Neural crest cell (in vitro differentiated cells): ENCODE measurements around the gene TMEM158. TPM values are rescaled to one million over a fixed set of nuclear protein-coding genes. Genes with fewer than 3 reads are reported as not detected.

ENCODE experiments used
- DNase-seq: peaks from one replicate; pipeline ENCODE4 v3.0.0; 2021; ENCODE audit warnings: low read depth, mixed read lengths, low spot score
- H3K27ac Mint-ChIP-seq: one replicate; pipeline ENCODE4 v1.8.0; 2021; ENCODE audit warnings: mild to moderate bottlenecking, mixed read lengths; ENCODE audit not compliant: unreplicated experiment
- H3K27me3 Mint-ChIP-seq: 2 replicates; pipeline ENCODE4 v1.8.0; 2021; ENCODE audit warnings: low read depth, mild to moderate bottlenecking, mixed read lengths
- H3K36me3 Mint-ChIP-seq: 2 replicates; pipeline ENCODE4 v1.8.0; 2021; ENCODE audit warnings: low read depth, mild to moderate bottlenecking, mixed read lengths
- H3K4me1 Mint-ChIP-seq: 2 replicates; pipeline ENCODE4 v1.8.0; 2021; ENCODE audit warnings: mixed read lengths
- H3K4me3 Mint-ChIP-seq: one replicate; pipeline ENCODE4 v1.8.0; 2021; ENCODE audit warnings: mild to moderate bottlenecking, mixed read lengths
- H3K9me3 Mint-ChIP-seq: 2 replicates; pipeline ENCODE4 v1.8.0; 2021; ENCODE audit warnings: mixed read lengths
- CTCF ChIP-seq: fragments of 200-600 bp; sonication (generic); conservative IDR thresholded peaks from 2 replicates; pipeline ENCODE4 v1.5.0; 2021; ENCODE audit warnings: antibody characterized with exemption, mild to moderate bottlenecking
- total RNA-seq: library from RNA; stranded (reverse); gene quantifications from 2 replicates; pipeline ENCODE4 v1.2.1, GENCODE V29; 2021

The TMEM158 gene
- total RNA-seq, 1 donor from 2014 or later = 10.7 TPM

DNA sequence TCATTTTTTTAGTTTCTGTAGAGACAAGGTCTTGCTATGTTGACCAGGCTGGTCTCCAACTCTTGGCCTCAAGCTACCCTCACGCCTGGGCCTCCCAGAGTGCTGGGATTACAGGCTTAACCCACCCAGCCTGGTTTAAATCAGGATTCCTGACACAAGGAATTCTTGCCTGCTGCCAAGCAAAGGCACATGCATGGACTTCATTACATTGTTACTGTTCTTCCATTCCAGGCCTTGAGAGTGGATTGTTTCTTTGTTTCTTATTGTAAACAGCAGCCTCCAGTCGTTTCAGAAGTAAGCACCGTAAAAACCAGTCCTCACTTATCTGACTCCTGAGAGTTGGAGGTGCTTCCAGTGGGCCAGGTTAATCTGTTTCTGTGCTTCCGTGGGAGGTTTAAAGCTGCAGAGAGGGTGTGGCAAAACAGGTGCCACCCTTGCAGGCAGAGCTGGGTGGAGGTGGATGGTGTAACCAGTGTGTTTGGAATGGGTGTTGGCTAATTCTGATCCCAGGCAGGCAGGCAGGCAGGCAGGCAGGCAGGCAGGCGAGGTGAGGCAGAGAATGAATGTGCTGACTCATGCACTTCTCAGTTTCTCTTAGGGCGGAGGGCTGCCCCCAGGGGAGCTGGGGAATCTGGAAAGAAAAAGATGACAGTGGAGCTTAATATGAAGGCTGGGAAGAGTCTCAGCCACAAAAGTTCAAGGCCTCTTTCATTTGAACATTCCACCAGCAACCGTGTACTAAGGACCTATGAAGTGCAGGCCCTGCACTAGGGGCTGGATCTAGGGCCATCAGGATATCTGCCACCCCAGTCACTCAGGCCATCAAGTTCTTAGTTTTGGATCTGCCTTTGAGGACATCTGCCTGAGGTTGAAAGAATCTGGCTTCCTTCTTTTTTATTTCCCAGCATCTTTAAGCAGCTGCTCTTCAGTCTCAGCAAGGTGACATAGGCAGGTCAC lies 42.9 kb downstream of the TMEM158 start:
- H3K36me3 Mint-ChIP-seq = no peaks in the 10 kb centered on the region
- no peak for DNase-seq
- H3K27ac Mint-ChIP-seq = peak overlapping the region; percentile 19
- no peaks in the 10 kb centered on the region for H3K27me3 Mint-ChIP-seq
- H3K9me3 Mint-ChIP-seq = no peaks in the 10 kb centered on the region
- TF ChIP-seq CTCF = no peak
- peaks cover 5% of the 10 kb centered on the region for H3K4me1 Mint-ChIP-seq
- no peak overlapping the region for H3K4me3 Mint-ChIP-seq

DNA sequence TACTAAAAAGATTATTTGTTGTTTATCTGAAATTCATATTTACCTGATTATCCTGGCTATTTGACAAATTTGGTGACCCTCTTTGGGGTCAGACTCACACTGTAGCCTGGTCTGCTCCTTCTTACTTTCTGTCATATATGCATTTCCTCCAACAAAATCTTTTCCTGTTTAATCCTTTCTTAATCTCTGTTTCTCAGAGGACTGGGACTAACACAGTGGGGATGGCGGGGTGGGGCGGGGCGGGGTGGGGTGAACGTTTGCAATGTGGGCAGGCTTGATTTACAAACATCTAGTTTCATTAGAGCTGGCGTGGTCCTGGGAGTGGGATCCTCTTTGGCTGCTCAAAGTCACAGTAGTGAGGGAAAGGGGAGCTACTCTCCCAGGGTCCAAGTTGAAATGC lies 44.6 kb downstream of the TMEM158 start:
- H3K27me3 Mint-ChIP-seq = no peaks in the 10 kb centered on the region
- no peak overlapping the region for H3K4me3 Mint-ChIP-seq
- H3K4me1 Mint-ChIP-seq = peaks cover 5% of the 10 kb centered on the region
- H3K27ac Mint-ChIP-seq = no peak overlapping the region
- H3K36me3 Mint-ChIP-seq = no peaks in the 10 kb centered on the region
- no peaks in the 10 kb centered on the region for H3K9me3 Mint-ChIP-seq
- no peak for DNase-seq
- TF ChIP-seq CTCF = no peak

DNA sequence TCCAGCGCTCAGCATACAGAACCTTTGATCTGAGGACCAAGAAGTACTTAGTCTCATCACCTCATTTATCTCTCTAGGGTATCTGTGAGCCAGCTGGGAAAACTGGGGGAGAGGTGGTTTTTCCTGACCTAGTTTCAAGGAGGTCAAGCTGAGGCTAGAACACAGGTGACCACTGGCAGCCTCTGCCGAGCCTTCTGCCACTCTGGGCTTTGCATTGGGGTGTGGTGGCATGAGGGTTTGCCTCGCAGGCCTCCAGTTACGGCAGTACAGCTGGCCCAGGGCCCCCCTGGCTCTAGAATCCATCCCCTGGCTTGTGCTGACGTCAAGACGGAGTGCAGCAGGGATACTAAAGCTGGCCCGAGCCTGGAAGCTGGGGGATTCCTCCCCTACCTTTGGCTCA lies 45.2 kb downstream of the TMEM158 start:
- Mint-ChIP-seq H3K9me3 (no peaks in the 10 kb centered on the region), H3K36me3 (no peaks in the 10 kb centered on the region), H3K27ac (no peak overlapping the region), H3K27me3 (no peaks in the 10 kb centered on the region), H3K4me1 (peaks cover 5% of the 10 kb centered on the region), H3K4me3 (no peak overlapping the region)
- no peak for DNase-seq
- TF ChIP-seq CTCF = no peak

GRCh38 chr3:45180051-45180450 lies 46.0 kb downstream of the TMEM158 start:
- Mint-ChIP-seq H3K9me3 (no peaks in the 10 kb centered on the region), H3K27ac (no peak overlapping the region), H3K4me1 (peaks cover 5% of the 10 kb centered on the region), H3K36me3 (no peaks in the 10 kb centered on the region), H3K27me3 (no peaks in the 10 kb centered on the region), H3K4me3 (no peak overlapping the region)
- no peak for DNase-seq
- TF ChIP-seq CTCF = no peak

DNA sequence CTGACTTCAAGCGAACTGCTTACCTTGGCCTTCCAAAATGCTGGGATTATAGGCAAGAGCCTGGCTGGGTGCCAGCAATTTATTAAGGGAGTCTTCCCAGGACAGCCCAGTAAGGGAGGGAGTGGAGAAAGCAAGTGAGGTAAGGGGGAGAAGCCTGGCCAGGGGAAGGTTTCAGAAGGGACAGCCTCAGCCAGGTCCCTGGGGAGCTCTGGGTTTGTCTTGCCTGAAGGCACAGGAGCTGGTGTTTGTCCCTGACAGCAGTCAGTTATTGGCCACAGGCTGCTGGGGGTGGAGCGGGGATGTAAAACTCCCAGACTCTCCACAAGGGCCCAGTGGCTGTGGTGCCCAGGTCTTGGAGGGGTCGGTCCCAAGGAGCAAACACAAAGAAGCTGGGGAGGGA lies 46.9 kb downstream of the TMEM158 start:
- TF ChIP-seq CTCF = no peak
- no peak overlapping the region for H3K27ac Mint-ChIP-seq
- H3K4me1 Mint-ChIP-seq = peaks cover 5% of the 10 kb centered on the region
- no peaks in the 10 kb centered on the region for H3K9me3 Mint-ChIP-seq
- H3K4me3 Mint-ChIP-seq = no peak overlapping the region
- H3K36me3 Mint-ChIP-seq = no peaks in the 10 kb centered on the region
- H3K27me3 Mint-ChIP-seq = no peaks in the 10 kb centered on the region
- DNase-seq = no peak
